ENCODE results near the gene ADAP1. TPM values are rescaled to one million over a fixed set of nuclear protein-coding genes. Genes with fewer than 3 reads are reported as not detected.

The ADAP1 gene
- total and polyA plus RNA-seq, 2 of the 13 experiments (the other 11 are each of a cell fraction or from before 2014, with no cell fraction given): 10.5 to 24.6 TPM

DNA sequence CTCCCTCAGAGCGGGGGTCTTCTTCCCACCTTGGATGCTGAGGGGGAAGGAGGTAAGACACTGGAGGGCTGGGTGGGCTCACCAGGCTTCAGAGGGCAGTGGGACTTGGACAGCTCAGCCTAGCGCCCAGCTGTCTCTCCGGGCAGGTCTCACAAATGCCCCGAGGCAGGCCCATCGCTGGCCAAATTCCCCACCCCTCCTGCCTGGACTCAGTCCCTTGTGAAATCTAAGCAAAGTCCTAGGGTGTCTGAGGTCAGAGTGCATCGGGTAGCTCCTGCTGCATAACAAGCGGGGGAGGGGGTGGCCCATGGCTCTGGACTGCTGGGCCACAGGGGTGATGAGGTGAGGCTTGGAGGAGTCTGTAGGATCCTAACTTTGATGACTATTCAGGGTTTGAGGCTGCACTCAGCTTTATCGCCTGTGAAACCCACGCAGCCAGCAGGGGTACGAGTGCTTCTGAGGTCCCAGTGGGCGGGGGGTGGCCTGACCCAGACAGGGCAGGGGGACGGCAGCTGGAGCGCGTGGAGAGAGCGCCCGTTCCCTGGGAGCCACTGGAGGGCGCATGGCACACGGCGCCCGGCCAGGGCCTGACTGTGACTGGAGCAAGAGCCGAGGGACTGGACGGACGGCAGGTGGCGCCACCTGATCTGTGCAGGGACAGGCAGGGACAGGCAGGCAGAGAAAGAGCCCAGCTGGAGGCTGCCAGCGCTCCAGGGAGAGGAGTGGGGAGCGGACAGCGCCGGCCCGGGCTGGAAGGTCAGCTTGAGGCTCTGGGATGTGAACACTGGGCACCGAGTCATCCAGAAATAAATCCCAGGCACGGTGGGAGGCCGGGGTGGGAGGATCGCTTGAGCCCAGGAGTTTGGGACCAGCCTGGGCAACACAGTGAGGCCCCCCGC is 38.5 kb upstream of the ADAP1 start (continued):
- TF ChIP-seq, protein P1, sequence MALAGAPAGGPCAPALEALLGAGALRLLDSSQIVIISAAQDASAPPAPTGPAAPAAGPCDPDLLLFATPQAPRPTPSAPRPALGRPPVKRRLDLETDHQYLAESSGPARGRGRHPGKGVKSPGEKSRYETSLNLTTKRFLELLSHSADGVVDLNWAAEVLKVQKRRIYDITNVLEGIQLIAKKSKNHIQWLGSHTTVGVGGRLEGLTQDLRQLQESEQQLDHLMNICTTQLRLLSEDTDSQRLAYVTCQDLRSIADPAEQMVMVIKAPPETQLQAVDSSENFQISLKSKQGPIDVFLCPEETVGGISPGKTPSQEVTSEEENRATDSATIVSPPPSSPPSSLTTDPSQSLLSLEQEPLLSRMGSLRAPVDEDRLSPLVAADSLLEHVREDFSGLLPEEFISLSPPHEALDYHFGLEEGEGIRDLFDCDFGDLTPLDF (CRISPR knock-in tag; IDR thresholded peaks at IDR 0.05): no peak
- TF ChIP-seq ZNF598 (CRISPR knock-in tag; IDR thresholded peaks at IDR 0.05; ENCODE audit: borderline replicate concordance) (0 out of 2 replicates have a peak, but pooled peaks have one; percentile 58), BHLHE40 (IDR thresholded peaks at IDR 0.05; ENCODE audit: low read length) (peak; percentile 54), ONECUT2 (CRISPR knock-in tag; IDR thresholded peaks at IDR 0.05) (no peak), ZNF510 (CRISPR knock-in tag; IDR thresholded peaks at IDR 0.05; ENCODE audit: low read depth) (peak; percentile 94), MTA1 (CRISPR knock-in tag; IDR thresholded peaks at IDR 0.05; ENCODE audit: borderline replicate concordance) (peak; percentile 96), REL (CRISPR knock-in tag; conservative IDR thresholded peaks at IDR 0.05) (no peak; the same call in 1 of the 2 replicates), MYNN (CRISPR knock-in tag; IDR thresholded peaks at IDR 0.05; ENCODE audit: low read depth) (no peak), ZFX (CRISPR knock-in tag; IDR thresholded peaks at IDR 0.05; ENCODE audit: low read depth) (peak; percentile 83), ZNF234 (CRISPR knock-in tag; conservative IDR thresholded peaks at IDR 0.05) (peak; percentile 72; the same call in 1 of the 2 replicates), ZFP36L1 (CRISPR knock-in tag; IDR thresholded peaks at IDR 0.05) (peak; percentile 79; the same call in 1 of the 2 replicates), ZNF746 (CRISPR knock-in tag; IDR thresholded peaks at IDR 0.05) (peak; percentile 85), ZNF468 (CRISPR knock-in tag; IDR thresholded peaks at IDR 0.05) (no peak), PAF1 (CRISPR knock-in tag; IDR thresholded peaks at IDR 0.05) (peak; percentile 68; the same call in 1 of the 2 replicates), MIER2 (CRISPR knock-in tag; IDR thresholded peaks at IDR 0.05) (peak; percentile 65; the same call in 1 of the 2 replicates), KLF13 (CRISPR knock-in tag; IDR thresholded peaks at IDR 0.05) (no peak; the same call in 1 of the 2 replicates), TRIM24 (CRISPR knock-in tag; IDR thresholded peaks at IDR 0.05) (no peak), MAFF (IDR thresholded peaks at IDR 0.05; ENCODE audit: low read depth, low read length) (no peak; the same call in 1 of the 2 replicates), NR3C1 (CRISPR knock-in tag; IDR thresholded peaks at IDR 0.05) (no peak)
- TF ChIP-seq, protein P2, sequence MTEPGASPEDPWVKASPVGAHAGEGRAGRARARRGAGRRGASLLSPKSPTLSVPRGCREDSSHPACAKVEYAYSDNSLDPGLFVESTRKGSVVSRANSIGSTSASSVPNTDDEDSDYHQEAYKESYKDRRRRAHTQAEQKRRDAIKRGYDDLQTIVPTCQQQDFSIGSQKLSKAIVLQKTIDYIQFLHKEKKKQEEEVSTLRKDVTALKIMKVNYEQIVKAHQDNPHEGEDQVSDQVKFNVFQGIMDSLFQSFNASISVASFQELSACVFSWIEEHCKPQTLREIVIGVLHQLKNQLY (CRISPR knock-in tag; IDR thresholded peaks at IDR 0.05): no peak
- TF ChIP-seq, protein P3, sequence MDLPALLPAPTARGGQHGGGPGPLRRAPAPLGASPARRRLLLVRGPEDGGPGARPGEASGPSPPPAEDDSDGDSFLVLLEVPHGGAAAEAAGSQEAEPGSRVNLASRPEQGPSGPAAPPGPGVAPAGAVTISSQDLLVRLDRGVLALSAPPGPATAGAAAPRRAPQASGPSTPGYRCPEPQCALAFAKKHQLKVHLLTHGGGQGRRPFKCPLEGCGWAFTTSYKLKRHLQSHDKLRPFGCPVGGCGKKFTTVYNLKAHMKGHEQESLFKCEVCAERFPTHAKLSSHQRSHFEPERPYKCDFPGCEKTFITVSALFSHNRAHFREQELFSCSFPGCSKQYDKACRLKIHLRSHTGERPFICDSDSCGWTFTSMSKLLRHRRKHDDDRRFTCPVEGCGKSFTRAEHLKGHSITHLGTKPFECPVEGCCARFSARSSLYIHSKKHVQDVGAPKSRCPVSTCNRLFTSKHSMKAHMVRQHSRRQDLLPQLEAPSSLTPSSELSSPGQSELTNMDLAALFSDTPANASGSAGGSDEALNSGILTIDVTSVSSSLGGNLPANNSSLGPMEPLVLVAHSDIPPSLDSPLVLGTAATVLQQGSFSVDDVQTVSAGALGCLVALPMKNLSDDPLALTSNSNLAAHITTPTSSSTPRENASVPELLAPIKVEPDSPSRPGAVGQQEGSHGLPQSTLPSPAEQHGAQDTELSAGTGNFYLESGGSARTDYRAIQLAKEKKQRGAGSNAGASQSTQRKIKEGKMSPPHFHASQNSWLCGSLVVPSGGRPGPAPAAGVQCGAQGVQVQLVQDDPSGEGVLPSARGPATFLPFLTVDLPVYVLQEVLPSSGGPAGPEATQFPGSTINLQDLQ (CRISPR knock-in tag; IDR thresholded peaks at IDR 0.05): peak; percentile 14; the same call in 1 of the 2 replicates
- TF ChIP-seq, protein P4, sequence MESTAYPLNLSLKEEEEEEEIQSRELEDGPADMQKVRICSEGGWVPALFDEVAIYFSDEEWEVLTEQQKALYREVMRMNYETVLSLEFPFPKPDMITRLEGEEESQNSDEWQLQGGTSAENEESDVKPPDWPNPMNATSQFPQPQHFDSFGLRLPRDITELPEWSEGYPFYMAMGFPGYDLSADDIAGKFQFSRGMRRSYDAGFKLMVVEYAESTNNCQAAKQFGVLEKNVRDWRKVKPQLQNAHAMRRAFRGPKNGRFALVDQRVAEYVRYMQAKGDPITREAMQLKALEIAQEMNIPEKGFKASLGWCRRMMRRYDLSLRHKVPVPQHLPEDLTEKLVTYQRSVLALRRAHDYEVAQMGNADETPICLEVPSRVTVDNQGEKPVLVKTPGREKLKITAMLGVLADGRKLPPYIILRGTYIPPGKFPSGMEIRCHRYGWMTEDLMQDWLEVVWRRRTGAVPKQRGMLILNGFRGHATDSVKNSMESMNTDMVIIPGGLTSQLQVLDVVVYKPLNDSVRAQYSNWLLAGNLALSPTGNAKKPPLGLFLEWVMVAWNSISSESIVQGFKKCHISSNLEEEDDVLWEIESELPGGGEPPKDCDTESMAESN (CRISPR knock-in tag; conservative IDR thresholded peaks at IDR 0.05): peak; percentile 94
